Stimulated activated CD8-positive, alpha-beta memory T cell treated with anti-CD3 and anti-CD28 coated beads, Interleukin-12 subunit alpha, Interleukin-12 subunit beta, amount 100 ng/mL, for 1 hour (primary cell): ENCODE measurements around the gene OR10AD1.
"Not testable (repeated sequence)": the region's sequence is repeated elsewhere in the genome, so short reads cannot be mapped to it uniquely, and the experiment has no call there.

Experiments
- DNase-seq: peaks from one replicate; pipeline ENCODE4 v3.0.0-alpha.2; 2020; ENCODE audit warnings: low read depth

OR10AD1 gene, protein sequence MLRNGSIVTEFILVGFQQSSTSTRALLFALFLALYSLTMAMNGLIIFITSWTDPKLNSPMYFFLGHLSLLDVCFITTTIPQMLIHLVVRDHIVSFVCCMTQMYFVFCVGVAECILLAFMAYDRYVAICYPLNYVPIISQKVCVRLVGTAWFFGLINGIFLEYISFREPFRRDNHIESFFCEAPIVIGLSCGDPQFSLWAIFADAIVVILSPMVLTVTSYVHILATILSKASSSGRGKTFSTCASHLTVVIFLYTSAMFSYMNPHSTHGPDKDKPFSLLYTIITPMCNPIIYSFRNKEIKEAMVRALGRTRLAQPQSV

DNA sequence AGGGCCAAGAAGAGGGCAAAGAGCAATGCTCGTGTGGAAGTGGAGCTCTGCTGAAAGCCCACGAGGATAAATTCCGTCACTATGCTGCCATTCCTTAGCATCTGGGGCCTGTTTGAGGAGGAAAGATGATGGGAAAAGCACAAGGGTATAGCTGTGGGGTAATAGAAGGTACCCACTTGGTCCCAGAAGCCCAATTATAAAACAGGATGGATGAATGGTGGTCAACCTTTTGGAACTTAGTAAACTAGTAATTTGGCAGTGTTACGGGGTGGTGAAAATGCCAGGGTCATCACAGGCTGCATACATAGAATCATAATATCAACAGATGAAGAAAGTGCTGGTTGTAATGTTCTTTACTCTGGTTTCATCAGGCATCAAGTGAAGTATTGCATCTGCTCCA lies at the start of gene OR10AD1:
TSS of gene OR10AD1 (minus strand) at position 101 of the 400 bp plus-strand sequence. CDS start at position 101, 0 bp downstream.
- DNase-seq = no peak

DNA sequence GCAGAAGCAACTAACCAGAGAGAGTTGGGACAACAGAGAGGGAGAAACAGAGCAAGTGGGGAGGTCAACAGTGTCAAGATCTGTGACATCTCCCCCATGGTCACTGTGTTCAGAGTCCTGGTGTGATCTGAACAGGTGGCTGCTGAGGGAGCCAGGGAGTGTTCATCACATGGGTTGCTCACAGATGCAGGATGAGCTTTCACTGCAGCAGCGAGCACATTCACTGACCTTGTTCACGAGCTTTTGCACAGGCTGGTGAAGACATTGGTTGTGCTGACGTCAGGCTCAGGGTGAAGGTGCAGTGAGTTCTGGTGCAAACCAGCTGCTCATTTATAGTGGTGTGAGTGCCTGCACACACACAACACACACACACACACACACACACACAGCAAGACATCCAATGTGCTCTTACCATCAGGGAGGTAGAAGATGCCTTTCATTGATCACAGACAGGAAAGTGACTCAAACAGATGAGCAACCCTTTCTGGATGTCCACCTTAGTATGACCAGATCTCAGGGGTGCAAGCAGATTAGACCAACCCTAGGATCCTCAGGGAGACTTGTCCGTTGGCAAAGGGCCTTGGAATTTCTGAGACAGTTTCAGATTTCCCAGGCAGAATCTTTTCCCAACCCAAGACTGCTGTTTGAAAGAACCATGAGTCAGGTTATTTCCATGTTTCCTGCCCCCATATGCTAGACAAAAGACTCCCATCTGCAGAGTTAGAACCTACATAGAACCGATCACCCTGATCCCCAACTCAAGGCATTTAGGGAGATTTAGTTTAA lies 44.3 kb upstream of the OR10AD1 start:
- no peak for DNase-seq

DNA sequence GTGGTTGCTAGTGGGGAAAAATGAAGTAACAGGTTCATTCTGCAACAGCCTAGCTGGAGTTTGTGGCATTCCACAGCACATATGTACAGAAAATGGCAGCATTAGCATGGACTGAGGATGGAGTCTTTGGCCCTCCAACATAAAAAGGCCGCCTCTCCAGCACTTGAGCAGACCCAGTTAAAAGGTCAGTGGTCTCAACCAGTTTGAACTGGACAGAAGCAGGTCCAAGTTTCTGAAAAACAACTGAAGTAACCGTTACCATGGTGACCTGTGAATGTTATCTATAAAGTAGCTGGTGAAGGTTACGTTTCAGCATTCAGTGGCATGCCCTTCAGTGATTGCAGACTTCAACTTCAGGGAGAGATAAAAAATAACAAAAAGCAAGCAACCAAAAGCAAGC lies 34.1 kb upstream of the OR10AD1 start:
- no peak for DNase-seq

DNA sequence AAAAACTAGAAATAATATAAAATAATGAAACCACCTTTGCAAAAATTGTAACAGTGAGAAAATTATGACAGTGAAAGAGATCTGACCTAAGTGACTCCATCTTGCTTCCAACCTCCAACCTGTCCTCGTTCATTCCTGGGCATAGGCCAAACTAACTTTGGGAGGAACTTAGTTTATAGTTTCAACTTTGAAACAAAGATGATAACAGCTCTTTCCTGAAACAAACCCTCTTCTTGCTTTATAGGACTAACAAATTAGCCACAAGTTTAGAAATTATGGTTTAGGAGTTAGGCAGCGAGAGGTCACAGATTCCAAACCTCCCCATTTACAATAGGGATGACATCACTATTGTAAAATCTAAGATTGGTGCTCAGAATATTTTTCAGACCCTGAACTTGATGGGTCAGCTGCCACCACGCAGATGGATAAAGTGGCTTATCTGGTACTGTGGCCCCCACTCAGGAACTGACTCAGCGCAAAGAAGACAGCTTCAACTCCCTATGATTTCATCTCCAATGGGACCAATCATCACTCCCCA lies 32.8 kb upstream of the OR10AD1 start:
- DNase-seq = no peak

DNA sequence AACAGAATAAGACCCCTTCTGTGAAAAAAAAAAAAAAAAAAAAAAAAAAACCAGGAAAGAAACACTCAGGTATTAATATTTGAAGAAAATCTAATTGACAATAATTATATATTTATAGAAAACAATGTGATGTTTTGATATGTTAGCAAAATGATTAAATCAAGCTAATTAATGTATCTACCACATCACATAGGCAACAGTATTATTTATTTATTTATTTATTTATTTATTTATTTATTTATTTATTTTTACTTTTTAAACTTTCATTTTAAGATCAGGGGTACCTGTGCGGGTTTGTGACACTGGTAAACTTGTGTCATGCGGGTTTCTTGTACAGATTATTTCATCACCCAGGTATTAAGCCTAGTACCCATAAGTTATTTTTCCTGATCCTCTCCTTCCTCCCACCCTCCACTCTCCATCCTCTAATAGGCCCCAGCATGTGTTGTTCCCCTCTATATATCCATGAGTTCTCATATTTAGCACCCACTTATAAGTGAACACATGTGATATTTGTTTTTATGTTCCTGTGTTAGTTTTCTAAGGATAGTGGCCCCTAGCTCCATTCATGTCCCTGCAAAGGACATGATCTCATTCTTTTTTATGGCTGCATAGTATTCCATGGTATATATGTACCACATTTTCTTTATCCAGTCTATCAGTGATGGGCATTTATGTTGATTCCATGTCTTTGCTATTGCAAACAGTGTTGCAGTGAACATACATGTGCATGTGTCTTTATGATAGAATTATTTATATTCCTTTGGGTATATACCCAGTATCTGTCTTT lies 28.3 kb upstream of the OR10AD1 start:
- DNase-seq = not testable (repeated sequence)

DNA sequence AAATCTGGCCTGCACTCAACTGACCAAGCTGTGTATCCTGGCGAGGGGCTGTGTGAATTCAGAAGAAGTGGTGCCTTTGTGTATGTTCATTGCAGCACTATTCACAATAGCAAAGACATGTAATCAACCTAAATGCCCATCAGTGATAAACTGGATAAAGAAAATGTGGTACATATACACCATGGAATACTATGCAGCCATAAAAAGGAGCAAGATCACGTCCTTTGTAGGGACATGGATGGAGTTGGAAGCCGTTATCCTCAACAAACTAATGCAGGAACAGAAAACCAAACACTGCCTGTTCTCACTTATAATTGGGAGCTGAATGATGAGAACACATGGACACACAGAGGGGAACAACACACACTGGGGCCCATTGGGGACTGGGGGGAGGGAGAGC lies 21.4 kb upstream of the OR10AD1 start:
- DNase-seq = not testable (repeated sequence)

DNA sequence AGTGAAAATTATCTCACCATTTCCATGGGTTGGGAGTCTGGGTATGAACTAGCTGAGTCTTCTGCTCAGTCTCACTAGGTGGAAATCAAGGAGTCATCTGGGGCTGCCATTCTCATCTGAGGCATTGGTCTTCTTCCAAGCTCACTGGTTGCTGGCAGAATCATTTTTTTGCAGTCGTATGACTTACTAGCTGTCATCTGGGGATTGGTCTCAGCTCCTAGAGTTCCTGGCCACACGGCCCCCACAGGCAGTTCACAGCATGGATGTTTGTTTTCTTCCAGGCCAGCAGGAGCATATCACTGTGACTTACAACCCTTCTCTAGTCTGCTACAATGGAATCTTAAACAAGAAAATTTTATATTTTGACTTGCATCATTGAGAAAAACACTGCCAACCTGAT lies 18.6 kb upstream of the OR10AD1 start:
- DNase-seq = no peak

DNA sequence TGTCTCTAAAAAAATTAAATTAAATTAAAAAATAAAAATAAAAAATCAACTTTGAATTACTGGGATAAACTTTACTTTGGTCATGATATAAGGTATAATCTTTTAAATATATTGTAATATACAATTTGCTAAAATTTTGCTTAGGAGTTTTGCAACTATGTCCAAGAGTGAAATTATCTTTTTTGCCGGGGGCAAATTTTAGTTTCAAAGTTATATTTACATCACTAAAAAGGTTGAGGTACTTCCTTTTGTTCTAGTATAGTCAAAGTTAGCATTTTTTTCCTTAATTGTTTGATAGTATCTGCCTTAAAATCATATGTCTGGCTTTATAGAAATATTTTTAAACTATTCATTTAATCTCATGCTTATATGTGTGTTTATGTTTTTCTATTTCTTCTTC lies 17.6 kb upstream of the OR10AD1 start:
- no peak for DNase-seq

DNA sequence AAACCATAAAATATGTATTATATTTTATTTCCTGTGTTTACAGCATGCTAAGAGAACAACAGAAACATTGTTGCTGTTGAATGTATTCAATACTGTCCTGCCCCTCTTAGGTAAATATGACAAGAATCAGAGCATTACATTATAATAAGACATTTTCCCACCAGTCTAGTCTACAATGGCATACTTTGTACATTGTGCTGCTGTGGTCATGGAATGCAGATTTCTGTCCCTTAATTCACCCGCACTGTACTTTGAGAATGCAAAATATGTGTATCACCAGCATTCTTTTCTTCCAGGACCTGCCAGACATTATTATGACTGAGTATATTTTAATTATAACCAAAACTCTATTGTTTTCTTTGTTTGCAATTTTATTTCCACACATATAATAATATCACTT lies 16.5 kb upstream of the OR10AD1 start:
- DNase-seq = no peak

DNA sequence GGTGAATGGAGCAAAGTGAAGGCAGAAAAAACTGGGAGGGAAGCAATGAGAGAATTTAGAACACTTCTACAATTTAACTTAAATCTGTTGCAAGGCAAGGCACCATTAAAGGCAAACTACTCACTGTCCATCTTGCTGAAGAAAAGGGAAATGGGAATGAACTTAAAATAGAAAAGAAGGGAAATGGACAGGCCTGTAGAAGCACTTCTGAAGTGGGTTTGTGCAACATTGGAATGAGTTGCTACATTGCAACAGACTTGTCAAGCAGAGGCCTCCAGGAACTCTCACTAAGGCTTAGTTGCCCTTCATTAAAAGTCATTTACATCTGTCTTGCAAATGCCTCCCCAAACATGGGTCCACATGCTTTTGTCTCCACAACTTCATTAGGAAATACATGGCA lies 13.7 kb upstream of the OR10AD1 start:
- no peak for DNase-seq

DNA sequence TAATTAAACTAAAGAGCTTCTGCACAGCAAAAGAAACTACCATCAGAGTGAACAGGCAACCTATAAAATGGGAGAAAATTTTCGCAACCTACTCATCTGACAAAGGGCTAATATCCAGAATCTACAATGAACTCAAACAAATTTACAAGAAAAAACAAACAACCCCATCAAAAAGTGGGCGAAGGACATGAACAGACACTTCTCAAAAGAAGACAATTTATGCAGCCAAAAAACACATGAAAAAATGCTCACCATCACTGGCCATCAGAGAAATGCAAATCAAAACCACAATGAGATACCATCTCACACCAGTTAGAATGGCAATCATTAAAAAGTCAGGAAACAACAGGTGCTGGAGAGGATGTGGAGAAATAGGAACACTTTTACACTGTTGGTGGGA lies 6.4 kb upstream of the OR10AD1 start:
- DNase-seq = not testable (repeated sequence)

DNA sequence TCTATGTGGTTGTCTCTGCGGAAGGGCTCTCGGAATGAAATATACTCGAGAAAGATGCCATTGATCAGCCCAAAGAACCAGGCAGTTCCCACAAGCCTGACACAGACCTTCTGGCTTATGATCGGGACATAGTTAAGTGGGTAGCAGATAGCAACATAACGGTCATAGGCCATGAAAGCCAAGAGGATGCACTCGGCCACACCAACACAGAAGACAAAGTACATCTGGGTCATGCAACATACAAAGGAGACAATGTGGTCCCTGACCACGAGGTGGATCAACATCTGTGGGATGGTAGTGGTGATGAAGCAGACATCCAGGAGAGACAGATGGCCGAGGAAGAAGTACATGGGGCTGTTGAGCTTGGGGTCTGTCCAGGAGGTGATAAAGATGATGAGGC lies 326 bp downstream of the OR10AD1 start:
- no peak for DNase-seq

DNA sequence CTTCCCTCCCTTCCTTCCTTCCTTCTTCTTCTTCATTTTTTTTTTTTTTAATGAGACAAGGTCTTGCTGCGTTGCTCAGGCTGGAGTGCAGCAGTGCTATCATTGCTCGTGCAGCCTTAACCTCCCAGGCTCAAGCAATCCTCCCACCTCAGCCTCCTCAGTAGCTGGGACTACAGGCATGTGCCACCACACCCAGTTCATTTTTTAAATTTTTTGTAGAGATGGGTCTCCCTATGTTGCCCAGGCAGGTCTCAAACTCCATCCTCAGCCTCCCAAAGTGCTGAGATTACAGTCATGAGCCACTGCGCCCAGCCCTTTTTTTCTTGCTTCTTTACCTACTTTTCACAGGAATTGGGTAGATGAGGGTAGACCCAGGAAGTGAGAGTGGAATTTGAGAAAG lies 1.6 kb downstream of the OR10AD1 start:
- no peak for DNase-seq

DNA sequence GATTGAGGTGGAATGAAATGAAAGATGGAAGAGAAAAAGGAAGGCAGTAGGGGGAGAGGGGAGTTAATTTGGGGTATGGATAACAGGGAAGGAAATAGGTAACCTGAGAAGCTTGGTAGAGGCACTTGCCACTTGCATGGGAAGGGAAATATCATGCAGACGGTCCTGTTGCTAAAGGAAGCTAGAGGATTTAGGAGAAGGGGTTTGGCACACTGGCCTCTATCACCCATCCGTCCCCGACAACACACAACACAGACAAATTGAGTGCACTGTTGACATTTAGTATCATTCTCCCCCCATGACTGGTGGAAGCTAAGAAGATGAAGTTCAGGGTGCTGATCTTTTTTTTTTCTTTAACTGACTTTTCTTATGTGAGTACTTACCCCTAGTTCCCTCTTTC lies 2.0 kb downstream of the OR10AD1 start:
- DNase-seq = no peak

DNA sequence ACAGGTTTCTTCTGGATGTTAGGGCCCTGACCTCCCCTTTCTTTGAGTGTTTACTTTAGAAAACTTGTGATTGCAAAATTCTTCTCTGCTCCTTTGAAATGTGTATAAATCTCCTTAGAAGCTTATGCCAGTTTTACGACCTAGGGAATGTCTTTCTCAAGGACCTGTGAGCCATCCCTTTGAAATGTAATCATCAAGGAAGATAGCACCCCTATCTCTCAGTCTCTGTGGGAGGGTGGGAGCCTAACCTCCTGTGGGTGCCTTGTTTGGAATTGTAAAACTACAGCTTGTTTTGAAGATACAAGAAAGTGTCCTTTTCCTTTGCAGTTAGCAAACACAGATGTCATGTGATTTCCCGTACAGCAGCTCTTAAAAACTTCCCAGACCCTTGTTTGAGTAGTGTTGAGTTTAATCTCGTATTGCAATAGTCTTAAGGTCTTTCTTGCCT lies 3.3 kb downstream of the OR10AD1 start:
- DNase-seq = no peak

DNA sequence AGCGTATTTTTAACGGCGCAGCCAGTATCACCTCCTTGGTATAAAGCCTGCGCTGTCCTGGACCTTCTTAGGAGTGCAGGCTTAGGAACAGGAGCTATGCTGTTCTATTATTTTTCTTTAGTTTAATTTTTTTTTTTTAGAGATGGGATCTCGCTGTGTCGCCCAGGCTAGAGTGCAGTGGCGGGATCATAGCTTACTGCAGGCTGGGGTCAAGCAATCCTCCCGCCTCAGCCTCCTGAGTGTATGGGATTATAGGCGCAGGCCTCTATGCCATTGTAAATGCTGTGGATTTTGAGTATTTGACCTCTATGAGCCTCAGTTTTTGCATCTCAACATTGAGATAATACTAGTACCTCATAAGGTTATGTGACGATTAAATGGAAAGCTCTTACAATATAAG lies 4.1 kb downstream of the OR10AD1 start:
- no peak for DNase-seq

DNA sequence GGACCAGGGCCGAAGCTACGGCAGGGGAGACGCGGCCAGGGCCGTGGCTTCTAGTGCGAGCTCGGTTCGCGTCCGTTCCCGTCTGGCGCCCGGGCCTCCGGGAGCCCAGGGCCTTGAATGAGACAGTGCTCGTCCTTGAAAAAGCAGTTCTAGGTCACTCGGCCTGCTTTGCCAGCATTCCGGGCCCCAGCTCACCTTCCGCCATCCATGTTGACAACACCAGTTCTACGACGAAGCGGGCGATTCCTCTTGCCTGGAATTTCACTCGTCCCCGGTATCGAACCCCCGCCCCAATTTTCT lies 4.5 kb downstream of the OR10AD1 start:
- no peak for DNase-seq

DNA sequence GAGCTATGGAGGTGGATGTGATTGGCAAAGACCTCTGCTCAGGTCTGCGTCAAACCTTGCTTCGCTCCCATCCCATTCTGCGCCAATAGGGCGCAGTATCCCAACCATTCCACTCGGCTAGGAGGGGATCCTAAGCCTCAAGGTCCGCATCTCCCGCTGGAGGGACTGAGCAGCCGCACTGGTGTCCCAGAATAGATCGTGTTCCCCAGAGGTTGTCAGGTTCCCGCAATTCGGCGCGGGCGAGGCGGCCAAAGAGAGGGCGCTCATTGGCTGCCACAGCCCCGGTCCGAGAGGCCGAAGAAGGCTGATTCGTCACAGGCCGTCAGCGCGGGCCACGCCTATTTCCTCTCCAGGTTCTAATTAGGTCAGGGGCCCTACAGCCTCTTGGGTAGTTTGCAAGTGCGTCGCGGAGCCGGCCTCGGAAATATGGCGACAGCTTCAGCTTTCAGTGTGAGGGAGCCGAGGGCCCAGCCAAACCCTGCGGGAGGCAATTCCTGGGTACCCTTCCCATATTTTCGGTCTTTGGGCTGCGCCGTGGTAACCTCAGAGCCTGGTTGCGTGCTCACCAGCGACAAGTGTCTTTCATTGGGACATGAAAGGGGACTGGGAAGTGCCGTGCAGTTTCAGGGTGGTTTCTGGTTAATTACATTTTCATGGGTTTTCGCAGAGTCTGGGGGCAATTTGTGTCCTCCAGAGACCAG lies 5.0 kb downstream of the OR10AD1 start:
- peak; percentile 83 for DNase-seq

DNA sequence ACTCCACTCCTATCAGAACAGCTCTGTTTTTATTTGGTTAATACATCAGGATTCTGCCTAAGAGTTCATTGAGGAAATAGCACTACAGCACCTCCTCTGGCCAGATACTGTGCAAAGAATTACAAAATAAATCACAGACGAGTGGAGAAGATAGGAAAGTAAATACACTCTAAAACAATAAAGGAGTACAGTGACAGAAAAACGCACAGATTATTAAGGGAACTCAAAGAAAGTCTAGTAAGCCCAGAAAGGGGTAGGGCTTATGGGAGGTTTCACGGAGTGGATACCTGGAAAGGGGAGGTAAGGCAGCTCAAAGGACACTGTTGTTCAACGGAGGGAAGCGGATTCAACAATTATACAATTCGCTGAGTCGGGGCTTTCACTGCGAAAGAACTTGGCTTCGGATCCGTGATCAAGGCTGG lies 5.5 kb downstream of the OR10AD1 start:
- DNase-seq = no peak

DNA sequence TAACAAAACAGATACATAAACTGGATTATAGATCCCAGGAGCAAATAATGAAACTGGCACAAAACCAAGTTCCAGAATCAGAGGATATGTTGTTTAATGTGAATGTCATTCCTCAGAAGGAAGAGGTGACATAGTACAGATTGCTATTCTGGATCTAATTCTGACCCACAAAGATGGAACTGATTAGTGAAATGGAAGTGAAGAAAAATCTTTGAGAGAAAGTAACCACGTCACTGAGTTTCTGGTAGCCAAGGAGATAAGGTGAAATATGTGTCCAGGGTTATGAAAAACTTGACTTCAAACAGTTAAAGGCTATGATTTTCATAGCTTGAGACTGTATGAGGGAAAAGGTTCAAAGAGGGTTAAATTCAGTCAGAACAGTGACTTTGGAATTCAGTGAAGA lies 8.3 kb downstream of the OR10AD1 start:
- DNase-seq = no peak

DNA sequence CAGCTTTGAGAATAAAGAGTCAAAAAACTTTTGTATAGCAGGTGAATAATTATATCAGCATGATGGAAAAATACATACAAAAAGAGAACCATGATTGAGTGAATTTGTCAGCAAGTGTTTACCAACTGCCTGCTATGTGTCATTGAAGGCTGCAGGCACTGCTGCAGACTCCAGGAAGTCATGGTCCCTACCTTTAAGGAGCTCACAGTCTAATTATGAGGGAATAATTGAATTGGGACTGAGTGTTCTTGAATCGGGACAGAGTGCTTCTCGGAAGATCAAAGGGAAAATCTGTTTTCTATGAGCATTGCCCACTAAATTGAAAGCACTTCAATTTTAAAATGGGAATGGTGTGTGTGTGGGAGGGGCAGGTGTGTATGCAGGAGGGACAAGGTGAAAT lies 9.5 kb downstream of the OR10AD1 start:
- DNase-seq = no peak

DNA sequence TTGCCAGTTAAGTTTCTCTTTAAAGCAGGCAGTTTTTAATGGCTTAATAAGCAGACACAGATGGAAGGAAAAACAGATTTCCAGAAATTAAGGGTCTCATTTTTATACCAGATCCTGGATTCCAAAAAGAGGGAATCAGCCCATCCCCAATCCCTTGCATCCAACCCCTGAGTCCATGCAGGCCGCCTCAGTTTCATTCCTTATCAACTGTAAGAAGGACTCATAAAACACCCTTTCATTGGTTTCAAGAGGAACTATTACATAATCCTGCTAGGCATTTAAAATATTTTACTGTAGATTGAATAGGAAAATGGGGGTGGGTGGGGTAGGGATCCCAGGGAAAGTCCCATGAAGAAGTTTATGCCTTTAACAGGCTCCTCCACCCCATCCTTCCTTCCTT lies 10.2 kb downstream of the OR10AD1 start:
- no peak for DNase-seq
